Stimulated activated CD4-positive, alpha-beta T cell treated with anti-CD3 and anti-CD28 coated beads, Interleukin-12 subunit alpha, Interleukin-12 subunit beta, amount 100 ng/mL, for 48 hours (primary cell): Measurements from ENCODE around the gene NFAT5.
"Not testable (repeated sequence)": the region's sequence is repeated elsewhere in the genome, so short reads cannot be mapped to it uniquely, and the experiment has no call there.

ENCODE experiments used
- DNase-seq, 3 donors: peaks; one replicate each; pipeline ENCODE4 v3.0.0-alpha.2; 2020; ENCODE audit warnings: low read depth in 2 of 3, low spot score in 1 of 3

Gene NFAT5

GRCh38 chr16:69727916-69728270 lies 162.1 kb downstream of the NFAT5 start:
- DNase-seq, result no peak

- not testable (repeated sequence) for DNase-seq
Measured at GRCh38 chr16:69729030-69729429, 163.3 kb downstream of the NFAT5 start.

DNA sequence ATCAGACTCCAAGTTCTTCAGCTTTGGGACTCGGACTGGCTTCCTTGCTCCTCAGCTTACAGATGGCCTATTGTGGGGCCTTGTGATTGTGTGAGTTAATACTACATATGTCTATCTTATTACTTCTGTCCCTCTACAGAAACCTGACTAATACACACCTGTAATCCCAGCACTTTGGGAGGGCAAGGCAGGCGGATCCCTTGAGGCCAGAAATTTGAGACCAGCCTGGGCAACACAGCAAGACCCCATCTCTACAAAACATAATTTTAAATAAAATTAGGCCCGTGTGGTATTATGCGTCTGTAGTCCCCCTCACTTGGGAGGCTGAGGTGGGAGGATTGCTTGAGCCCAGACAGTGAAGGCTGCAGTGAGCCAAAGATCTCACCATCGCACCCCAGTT lies 165.5 kb downstream of the NFAT5 start:
- DNase-seq, result not testable (repeated sequence)

DNA sequence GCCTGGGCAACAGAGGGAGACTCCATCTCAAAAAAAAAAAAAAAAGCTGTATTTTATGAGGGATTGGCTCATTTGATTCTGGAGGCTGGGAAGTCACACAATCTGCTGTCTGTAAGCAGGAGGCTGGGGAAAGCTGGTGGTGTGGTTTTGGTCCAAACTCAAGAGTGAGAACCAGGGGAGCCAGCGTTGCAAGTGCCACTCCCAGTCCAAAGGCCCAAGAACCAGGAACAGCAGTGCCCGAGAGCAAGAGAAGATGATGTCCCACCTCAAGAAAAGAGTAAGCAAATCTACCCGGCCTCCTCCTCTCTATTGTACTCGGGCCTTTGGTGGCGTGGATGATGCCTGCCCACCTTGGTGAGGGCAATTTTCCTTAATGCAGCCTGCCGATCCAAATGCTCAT lies 166.3 kb downstream of the NFAT5 start:
- DNase-seq, result no peak

GRCh38 chr16:69741519-69741918 lies 175.8 kb downstream of the NFAT5 start:
- DNase-seq, result no peak

GRCh38 chr16:69741951-69742904 lies 176.5 kb downstream of the NFAT5 start:
- DNase-seq, result no peak

- no peak for DNase-seq
Measured at GRCh38 chr16:69744363-69745231, 178.8 kb downstream of the NFAT5 start.

DNA sequence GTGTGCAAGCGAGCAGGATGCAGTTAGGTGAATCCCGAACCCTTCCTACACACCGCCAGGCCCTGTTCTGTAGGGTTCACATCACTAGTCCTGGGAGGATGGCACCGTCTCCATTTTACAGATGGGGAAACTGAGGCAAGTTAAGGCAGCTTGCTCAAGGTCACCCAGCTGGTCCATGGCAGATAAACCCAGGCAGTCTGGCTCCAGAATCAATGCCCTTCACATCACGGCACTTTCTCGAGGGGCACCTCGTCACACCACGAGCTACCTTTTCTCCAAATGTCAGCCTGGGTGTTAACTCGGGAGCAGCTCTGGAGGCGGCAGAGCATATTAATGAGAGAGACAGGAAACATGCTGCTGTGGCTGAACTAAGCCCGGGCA lies 179.5 kb downstream of the NFAT5 start:
- DNase-seq, result no peak

GRCh38 chr16:69745959-69746358 lies 180.2 kb downstream of the NFAT5 start:
- DNase-seq, result no peak

DNA sequence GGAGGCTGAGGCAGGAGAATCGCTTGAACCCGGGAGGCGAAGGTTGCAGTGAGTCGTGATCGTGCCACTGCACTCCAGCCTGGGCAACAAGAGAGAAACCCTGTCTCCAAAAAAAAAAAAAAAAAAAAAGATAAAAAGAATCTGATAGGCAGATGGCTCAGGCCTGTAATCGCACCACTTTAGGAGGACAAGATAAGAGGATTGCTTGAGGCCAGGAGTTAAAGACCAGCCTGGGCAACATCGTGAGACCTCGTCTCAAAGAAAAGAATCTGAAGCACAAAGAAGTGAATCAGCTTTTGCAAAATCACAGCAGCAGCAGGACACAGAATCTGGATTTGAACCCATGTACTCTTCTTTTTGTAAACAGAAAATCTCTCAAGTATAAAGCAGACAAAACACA lies 181.3 kb downstream of the NFAT5 start:
- no peak for DNase-seq

DNA sequence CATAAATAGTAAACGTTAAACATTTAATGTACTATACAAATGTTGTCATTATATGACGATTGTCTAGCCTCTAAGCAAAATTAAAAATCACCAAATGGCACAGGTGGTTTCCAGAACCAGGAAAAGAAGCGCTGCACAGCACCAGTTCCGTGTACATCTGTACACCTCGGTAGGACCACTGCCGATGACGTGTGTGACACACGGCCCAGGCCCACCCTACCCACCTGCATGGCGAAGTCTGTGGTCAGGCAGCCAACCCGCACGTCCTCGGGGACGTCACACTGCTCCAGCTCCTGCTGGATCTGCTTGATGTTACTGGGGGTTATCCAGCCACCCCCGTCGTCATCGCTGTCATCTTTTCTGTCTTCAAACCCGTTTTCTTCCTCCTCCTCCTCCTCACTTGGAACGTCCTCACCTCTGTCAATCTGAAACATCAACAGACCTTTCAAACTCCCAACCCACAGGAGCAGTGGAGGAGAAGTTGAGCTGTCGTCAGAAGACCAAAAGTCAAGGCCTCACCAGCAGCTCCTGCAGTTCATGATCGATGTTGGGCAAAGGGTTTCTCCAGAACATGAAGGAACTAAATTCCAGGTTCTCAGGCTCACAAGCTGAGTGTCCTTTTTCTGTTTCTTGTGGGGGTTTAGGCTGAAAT lies 183.1 kb downstream of the NFAT5 start:
- no peak for DNase-seq

DNA sequence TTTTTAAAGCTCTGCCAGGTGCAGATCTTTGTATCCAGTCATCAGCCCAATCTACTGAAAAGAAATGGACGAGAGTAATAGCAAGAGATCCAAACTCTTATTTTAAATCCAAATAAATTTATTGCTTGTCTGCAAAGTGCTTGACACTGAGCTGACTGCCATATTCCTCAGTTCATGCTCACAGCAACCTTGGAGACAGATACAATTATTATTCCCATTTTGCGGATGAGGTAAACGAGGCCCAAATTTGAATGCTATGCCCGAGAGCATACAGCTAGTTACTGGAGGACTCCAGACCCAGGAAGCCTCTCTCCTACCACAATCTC lies 188.3 kb downstream of the NFAT5 start:
- no peak for DNase-seq
